HG02763 (cell line): ENCODE measurements around the gene DNAJC13.

Experiments used
- ATAC-seq: cut with Tn5 transposase; IDR thresholded peaks from one replicate; pipeline ENCODE4 v1.9.1; 2021; ENCODE audit warnings: mild to moderate bottlenecking, moderate library complexity; ENCODE audit not compliant: unreplicated experiment

Gene DNAJC13

GRCh38 chr3:132405609-132406299 lies 11.5 kb upstream of the DNAJC13 start:
- ATAC-seq, result no peak

DNA sequence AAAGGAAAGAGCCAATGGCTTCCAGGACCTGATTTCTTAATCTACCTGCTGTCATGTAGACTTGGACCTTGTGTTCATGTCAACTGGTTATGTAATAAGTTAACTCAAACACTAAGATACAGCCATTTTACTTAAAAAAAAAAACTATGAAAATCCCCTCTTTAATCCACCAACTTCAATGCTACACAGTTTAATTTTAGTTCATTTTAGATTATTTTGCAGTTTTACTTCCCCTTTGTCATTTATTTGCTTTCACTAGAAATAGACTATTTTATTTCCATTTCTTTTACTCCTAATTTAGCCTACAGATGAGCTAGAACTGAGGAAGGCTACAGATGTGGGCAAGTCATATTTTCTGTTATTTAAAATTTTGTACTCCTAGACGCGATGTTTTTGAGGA lies 10.7 kb upstream of the DNAJC13 start:
- no peak for ATAC-seq

GRCh38 chr3:132407025-132407424 lies 10.3 kb upstream of the DNAJC13 start:
- no peak for ATAC-seq

DNA sequence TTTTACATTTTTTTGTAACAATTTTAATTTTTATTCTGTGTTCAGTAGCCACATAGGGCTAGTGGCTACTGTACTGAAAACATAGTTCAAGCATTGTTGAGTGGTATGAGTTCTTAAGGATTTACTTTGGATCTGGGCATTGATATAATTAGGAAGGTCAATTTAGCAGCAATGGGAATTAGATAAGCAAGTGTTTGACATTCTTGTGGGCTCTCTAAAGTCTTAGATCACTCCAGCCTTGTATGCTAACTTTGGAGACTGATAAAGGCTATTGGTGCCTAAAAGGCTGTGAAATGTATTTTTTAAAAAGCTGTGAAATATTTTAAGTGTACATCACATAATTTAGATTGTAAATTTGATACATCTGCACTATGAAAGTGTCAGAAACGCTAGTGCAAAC lies 2.5 kb upstream of the DNAJC13 start:
- no peak for ATAC-seq

DNA sequence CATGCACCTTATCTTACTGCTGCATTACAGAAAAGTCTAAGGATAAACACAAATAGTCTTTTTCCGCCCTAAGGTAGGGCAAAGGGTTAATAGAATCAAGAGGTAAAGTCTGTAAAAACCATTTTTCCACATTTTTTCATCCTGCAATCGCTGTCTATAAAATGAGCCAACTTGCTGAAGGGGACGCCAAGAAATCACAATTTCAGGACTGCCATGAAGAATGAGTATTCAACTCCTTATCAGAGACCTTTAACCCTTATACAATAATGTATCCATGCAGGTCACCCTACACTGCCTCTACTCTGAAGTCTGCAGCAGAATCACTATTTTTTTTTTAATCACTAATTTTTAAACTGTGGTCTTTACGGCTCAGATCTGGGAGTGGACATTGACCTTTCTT lies 1.1 kb upstream of the DNAJC13 start:
- no peak for ATAC-seq

DNA sequence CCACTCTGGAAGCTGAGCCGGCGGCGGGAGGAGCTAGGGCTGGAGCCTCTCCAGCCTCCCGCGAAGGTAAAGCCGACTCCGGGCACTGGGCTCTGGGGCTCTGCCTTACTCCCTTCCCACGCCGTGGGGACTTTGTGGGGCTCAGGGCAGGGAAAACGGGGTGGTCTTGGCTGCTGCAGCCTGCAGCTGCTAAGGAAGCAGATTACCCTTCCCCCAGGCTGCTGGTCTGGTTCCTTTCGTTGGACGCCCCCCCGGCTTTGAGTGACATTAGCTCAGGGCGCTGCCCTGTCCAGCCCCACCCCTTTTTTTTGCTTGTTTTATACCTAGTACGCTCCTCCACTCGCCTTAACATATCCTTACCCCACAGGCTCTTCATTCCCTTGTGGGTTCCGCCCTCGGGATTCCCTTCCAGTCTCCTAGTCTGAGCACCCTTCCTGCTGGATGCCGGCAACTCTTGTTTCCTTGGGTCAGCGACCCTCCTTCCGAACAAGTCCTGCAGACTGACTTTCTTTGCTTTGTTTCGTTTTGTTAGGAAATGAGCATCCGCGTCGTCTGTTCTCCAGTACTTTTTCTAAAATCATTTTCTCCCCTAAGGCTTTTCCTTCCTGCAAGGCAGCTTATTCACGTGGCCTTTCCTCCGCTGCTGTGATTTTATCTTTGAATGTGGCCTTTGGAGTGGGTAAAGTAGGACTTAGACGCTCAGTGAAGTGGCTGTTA lies 551 bp downstream of the DNAJC13 start:
- ATAC-seq, result peak; percentile 34

DNA sequence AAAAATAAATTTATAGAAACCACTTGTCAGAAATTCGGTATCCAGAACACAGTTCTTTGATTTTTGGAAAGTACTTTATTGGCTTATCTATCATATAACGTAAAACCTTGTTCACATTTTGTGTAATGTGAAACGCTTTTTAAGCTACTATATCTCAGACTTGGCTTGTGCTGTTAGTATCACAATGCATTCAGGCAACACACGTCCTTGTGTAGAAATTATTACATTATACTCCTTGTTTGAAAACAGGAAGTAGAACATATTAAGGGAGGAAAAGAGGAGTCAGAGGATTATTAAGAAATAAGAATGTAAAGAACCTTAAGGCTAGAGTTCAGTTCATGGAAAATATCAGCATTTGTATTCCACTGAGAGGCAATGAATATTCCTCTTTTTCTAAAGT lies 1.6 kb downstream of the DNAJC13 start:
- no peak for ATAC-seq

- no peak for ATAC-seq
Observed at GRCh38 chr3:132421832-132422231, 4.5 kb downstream of the DNAJC13 start.

DNA sequence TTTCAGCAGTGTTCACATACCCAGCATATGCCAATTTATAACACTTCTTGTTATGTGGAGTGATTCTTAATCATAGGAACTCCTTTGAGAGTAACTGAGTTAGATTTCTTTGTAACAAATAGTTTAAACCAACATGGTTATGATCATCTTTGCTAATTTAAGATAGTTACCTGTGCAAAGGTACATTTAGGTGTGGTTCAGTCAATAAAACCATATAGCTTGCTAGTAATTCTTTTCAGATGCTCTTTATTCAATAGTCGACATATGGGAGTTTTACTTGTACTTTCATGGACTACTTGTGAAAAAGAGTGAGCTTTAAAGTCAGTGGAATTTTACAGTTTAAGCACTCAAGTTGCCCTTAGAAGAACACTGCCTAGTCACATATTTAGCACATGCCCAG lies 5.2 kb downstream of the DNAJC13 start:
- ATAC-seq, result no peak

GRCh38 chr3:132432639-132433038 lies 15.3 kb downstream of the DNAJC13 start:
- no peak for ATAC-seq

- ATAC-seq, result no peak
Observed at GRCh38 chr3:132433121-132433520, 15.8 kb downstream of the DNAJC13 start.

DNA sequence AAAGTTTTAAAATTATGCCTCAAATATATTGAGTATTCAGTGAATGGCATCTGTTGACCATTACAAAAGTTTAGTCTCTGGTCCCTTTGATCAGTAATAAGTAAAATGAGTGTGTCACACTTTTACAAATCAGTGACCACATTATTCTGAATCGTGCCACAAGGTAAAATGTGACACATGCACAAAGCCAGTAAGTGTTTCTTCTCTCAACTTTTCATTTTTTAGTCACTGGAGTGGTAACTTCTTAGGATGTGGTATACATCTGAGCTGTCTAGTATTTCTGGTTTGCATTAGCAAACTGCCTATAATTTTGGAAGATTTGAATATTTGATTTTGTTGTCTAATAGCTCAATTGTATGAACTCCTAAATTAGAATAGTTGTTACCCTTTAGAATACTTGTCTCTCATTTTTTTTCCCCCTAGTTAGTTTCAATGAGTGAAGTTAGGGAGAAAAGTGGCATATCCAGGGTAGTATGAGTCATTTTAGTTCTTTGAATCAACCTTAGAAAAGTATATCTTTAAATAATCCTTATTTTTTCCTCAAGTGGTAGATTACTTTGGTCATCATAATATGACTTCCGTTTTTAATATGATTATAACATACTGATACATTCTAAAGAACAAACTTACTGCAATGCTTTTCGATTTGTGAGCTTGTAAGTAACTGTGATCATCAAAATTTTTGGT lies 18.1 kb downstream of the DNAJC13 start:
- no peak for ATAC-seq

- ATAC-seq, result no peak
Observed at GRCh38 chr3:132435911-132436425, 18.7 kb downstream of the DNAJC13 start.

DNA sequence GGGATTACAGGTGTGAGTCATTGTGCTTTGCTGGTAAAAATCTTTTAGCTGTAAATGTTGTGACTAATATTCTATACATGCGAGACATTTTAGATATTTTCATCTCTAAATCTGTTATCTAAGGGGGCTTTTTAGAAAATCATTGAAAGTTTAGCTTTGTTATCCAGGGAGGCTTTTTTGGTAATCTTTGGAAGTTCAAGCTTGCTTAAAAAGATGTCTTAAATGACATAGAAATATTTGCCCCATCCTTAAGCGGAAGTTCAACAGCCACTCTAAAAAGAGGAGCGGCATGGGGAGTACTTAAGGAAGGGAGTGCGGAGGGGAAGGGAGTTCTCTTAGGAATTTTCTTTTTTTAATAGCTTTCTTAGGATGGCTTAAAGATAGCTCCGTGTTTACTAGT lies 26.1 kb downstream of the DNAJC13 start:
- no peak for ATAC-seq

DNA sequence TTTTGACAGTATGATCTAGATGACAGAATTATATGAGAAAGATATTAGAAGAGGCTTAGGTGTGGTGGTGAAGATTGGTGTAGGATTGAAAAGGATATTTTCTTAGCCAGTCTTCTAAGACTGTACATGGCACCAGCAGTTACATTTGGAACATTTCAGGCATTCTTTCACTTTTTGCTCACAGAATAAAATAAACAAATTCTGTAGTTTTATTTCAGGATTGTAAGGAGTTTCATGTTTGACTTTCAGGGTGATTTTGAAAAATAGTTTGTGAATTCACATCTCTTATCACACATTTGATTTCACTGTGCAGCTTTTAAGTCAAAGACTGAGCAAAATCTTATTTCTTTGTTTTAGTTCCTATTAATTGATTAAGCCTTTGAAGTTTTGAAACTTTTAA lies 27.1 kb downstream of the DNAJC13 start:
- ATAC-seq, result no peak

DNA sequence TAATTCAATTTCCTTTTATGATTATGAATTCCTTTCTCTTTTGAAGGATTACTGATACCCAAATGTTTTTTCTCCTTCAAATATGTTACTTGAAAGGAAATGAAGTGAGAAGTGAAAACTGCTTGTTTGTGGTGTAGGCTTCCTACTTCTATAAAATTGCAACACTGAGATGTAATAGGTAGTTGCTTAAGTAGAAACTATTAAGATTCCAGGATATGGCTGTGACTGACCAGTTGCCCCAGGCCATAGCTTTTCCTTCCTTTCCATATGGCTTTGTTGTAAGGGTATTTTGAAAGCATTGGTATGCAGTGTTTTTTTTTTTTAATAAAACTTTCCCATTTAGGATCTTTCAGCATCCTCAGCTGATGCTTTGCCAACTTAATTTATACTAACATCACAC lies 28.5 kb downstream of the DNAJC13 start:
- no peak for ATAC-seq

DNA sequence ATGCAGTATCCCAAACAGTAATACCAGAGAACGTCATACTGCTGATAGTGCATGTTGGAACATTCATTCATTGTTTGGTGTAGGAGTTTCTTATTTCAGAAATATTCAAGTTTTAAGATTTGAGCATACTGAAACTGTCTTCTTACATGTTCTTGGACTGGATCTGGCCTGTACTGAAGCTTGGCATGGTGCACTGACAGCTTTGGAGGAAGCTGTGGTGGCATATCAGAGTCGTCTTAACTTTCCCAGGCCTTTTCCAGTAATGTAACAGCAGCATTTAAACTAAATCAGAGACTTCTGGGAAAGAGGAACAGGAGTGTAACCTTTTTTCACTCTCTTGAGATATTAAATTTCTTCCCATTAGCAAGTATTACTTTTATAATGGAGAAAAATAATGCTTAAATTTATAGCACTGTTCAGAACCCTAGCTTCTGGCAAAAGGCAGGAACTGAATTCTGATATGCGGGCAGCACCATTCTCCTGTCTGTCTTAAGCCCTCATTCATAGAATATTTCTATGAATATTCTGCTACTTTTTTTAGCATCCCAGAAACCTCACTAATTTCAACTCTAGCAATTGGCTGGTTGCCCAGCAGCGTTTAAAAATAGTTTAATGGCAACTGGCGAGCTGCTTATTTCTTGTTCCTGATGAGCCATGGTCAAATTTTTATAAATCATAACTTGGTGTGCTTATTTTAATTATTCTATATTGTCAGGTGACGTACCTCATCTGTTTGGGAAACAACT lies 31.1 kb downstream of the DNAJC13 start:
- ATAC-seq, result no peak

DNA sequence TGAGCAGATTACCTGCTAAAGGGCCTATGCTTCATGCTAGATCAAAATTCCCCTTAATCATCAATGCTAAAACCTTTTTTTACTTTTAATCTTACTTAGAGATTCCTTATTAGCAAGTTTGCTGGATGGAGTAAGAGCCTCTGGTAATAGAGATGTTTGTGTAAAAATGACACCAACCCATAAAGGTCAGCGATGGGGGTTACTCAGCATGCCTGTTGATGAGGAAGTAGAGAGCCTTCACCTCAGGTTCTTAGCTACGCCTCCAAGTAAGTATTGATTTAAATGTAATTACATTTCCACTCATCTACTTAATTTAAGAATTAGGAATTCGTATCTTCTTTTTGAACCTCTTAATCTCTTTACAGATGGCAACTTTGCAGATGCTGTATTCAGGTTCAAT lies 38.8 kb downstream of the DNAJC13 start:
- no peak for ATAC-seq

DNA sequence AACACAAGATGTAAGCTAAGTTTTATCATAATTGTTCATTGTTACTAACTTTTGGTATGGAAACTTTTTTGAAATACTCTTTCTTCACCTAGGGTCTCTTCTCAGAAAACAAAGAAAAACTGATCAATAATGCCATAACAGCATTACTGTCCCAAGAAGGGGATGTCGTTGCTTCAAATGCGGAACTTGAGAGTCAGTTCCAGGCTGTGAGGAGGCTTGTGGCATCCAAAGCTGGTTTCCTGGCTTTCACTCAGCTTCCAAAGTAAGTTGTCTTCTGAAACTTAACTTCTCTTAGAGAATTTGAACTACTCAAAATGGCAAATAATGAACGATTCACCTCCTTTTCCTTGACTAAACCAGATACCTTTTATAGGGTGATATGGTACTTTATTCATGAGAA lies 39.3 kb downstream of the DNAJC13 start:
- ATAC-seq, result no peak

- ATAC-seq, result no peak
Observed at GRCh38 chr3:132457286-132457685, 40.0 kb downstream of the DNAJC13 start.

DNA sequence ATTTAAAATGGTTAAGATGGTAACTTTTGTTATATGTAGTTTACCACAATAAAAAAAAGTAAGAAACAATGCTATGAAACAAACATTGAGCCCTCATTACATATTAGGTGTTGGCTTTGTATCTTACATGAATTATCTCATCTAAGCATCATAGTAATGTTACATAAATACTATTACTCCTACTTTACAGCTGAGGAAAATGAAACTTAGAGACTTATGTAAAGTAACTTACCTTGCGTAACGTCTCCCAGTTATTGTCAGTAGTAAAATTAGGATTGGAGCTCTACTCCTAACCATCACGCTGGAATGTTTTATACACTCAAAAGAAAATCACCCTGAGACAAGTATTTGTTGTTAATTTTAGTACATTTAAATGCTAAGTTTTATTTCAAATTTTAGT lies 42.2 kb downstream of the DNAJC13 start:
- ATAC-seq, result no peak
